Astrocyte (in vitro differentiated cells and primary cell): ENCODE results near the gene GPR142. TPM values are rescaled to one million over a fixed set of nuclear protein-coding genes. Genes with fewer than 3 reads are reported as not detected.

Experiments used
- DNase-seq: peaks from one replicate; pipeline ENCODE4 v3.0.0-alpha.2; 2010; ENCODE audit warnings: low read depth
- FAIRE-seq: peaks from 2 replicates; lab custom pipeline; 2011; peaks lifted over from hg19 to GRCh38; lab: Jason Lieb, UNC
- H2AFZ ChIP-seq: 2 replicates; pipeline ENCODE4 v1.6.0; 2012; ENCODE audit warnings: low read depth, low read length, inconsistent platforms
- H3K27ac ChIP-seq: 2 replicates; pipeline ENCODE4 v1.5.1; 2011; ENCODE audit warnings: low read depth, low read length, inconsistent platforms
- H3K27me3 ChIP-seq: 2 replicates; pipeline ENCODE4 v1.6.0; 2011; ENCODE audit warnings: low read length, inconsistent platforms; ENCODE audit not compliant: insufficient read depth
- H3K36me3 ChIP-seq: 2 replicates; pipeline ENCODE4 v1.5.1; 2011; ENCODE audit warnings: low read length, inconsistent platforms; ENCODE audit not compliant: insufficient read depth
- H3K4me1 ChIP-seq: 2 replicates; pipeline ENCODE4 v1.5.1; 2011; ENCODE audit warnings: low read length, inconsistent platforms; ENCODE audit not compliant: insufficient read depth
- H3K4me2 ChIP-seq: 2 replicates; pipeline ENCODE4 v1.6.0; 2012; ENCODE audit warnings: low read length, inconsistent platforms
- H3K4me3 ChIP-seq: 2 replicates; pipeline ENCODE4 v1.5.1; 2011; ENCODE audit warnings: low read depth, mild to moderate bottlenecking, low read length, inconsistent platforms; ENCODE audit not compliant: insufficient read depth
- H3K79me2 ChIP-seq: 2 replicates; pipeline ENCODE4 v1.6.0; 2012; ENCODE audit warnings: mild to moderate bottlenecking, low read length, inconsistent platforms; ENCODE audit not compliant: insufficient read depth
- H3K9ac ChIP-seq: 2 replicates; pipeline ENCODE4 v1.6.0; 2012; ENCODE audit warnings: mild to moderate bottlenecking, low read length, inconsistent platforms
- H3K9me3 ChIP-seq: 2 replicates; pipeline ENCODE4 v1.5.1; 2012; ENCODE audit warnings: low read depth, mild to moderate bottlenecking, low read length, inconsistent platforms; ENCODE audit not compliant: insufficient read depth
- H4K20me1 ChIP-seq: 2 replicates; pipeline ENCODE4 v1.6.0; 2012; ENCODE audit warnings: low read length, inconsistent platforms; ENCODE audit not compliant: insufficient read depth
- H3K27ac Mint-ChIP-seq: one replicate; pipeline ENCODE4 v1.8.0; 2021; ENCODE audit warnings: mild to moderate bottlenecking, mixed read lengths; ENCODE audit not compliant: unreplicated experiment
- H3K27me3 Mint-ChIP-seq: one replicate; pipeline ENCODE4 v1.8.0; 2021; ENCODE audit warnings: low read depth, mixed read lengths; ENCODE audit not compliant: unreplicated experiment
- H3K36me3 Mint-ChIP-seq: one replicate; pipeline ENCODE4 v1.8.0; 2021; ENCODE audit warnings: low read depth, mixed read lengths; ENCODE audit not compliant: unreplicated experiment
- H3K4me1 Mint-ChIP-seq: one replicate; pipeline ENCODE4 v1.8.0; 2021; ENCODE audit warnings: low read depth, mixed read lengths; ENCODE audit not compliant: unreplicated experiment
- H3K4me3 Mint-ChIP-seq: one replicate; pipeline ENCODE4 v1.8.0; 2021; ENCODE audit warnings: mild to moderate bottlenecking, moderate library complexity, mixed read lengths; ENCODE audit not compliant: unreplicated experiment
- H3K9me3 Mint-ChIP-seq: one replicate; pipeline ENCODE4 v1.8.0; 2021; ENCODE audit warnings: mild to moderate bottlenecking, mixed read lengths; ENCODE audit not compliant: unreplicated experiment
- CTCF ChIP-seq: IDR thresholded peaks from 2 replicates; pipeline ENCODE4 v1.5.1; 2011; ENCODE audit warnings: low read depth, mild to moderate bottlenecking, inconsistent platforms, low read length, moderate library complexity; ENCODE audit not compliant: insufficient read depth
- EZH2 ChIP-seq: IDR thresholded peaks from 2 replicates; pipeline ENCODE4 v1.6.1; 2012; ENCODE audit warnings: mild to moderate bottlenecking, low read length, inconsistent platforms; ENCODE audit not compliant: insufficient read depth
- total RNA-seq: library from RNA; stranded (reverse); gene quantifications from 2 replicates; pipeline ENCODE4 v1.2.1, GENCODE V29; 2021

Gene GPR142
- total RNA-seq, 1 donor from 2014 or later = not detected

GRCh38 chr17:74358697-74359096 lies 8.6 kb upstream of the GPR142 start:
- Histone ChIP-seq H3K9me3 (no peaks in the 10 kb centered on the region), H3K36me3 (no peaks in the 10 kb centered on the region), H3K27me3 (peaks cover 30% of the 10 kb centered on the region), H3K4me1 (no peaks in the 10 kb centered on the region), H2AFZ (no peak overlapping the region), H3K79me2 (no peaks in the 10 kb centered on the region), H3K9ac (no peak overlapping the region), H3K4me2 (no peak overlapping the region), H3K4me3 (no peak overlapping the region), H4K20me1 (no peaks in the 10 kb centered on the region), H3K27ac (no peak overlapping the region)
- TF ChIP-seq EZH2 = no peak
- TF ChIP-seq CTCF = no peak
- Mint-ChIP-seq H3K36me3 (peaks cover 1% of the 10 kb centered on the region), H3K27ac (no peak overlapping the region), H3K4me1 (no peaks in the 10 kb centered on the region), H3K9me3 (peaks cover 2% of the 10 kb centered on the region), H3K27me3 (peaks cover 69% of the 10 kb centered on the region), H3K4me3 (no peak overlapping the region)
- FAIRE-seq (no peak), DNase-seq (no peak)

GRCh38 chr17:74359916-74360315 lies 7.4 kb upstream of the GPR142 start:
- DNase-seq = no peak
- Histone ChIP-seq H3K4me3 (no peak overlapping the region), H3K4me1 (no peaks in the 10 kb centered on the region), H3K79me2 (no peaks in the 10 kb centered on the region), H3K9ac (no peak overlapping the region), H3K9me3 (no peaks in the 10 kb centered on the region), H3K36me3 (no peaks in the 10 kb centered on the region), H4K20me1 (no peaks in the 10 kb centered on the region), H3K27ac (no peak overlapping the region), H3K4me2 (no peak overlapping the region), H2AFZ (no peak overlapping the region), H3K27me3 (peaks cover 21% of the 10 kb centered on the region)
- Mint-ChIP-seq H3K27ac (no peak overlapping the region), H3K4me1 (no peaks in the 10 kb centered on the region), H3K27me3 (peaks cover 61% of the 10 kb centered on the region), H3K9me3 (peaks cover 2% of the 10 kb centered on the region), H3K36me3 (peaks cover 1% of the 10 kb centered on the region), H3K4me3 (no peak overlapping the region)
- FAIRE-seq = no peak
- TF ChIP-seq EZH2 (no peak), CTCF (no peak)

- no peak overlapping the region for H3K27ac ChIP-seq
- H3K27me3 Mint-ChIP-seq = peaks cover 60% of the 10 kb centered on the region
- H3K36me3 Mint-ChIP-seq = peaks cover 1% of the 10 kb centered on the region
- no peak overlapping the region for H3K9ac ChIP-seq
- no peaks in the 10 kb centered on the region for H3K4me1 Mint-ChIP-seq
- no peaks in the 10 kb centered on the region for H3K9me3 ChIP-seq
- TF ChIP-seq EZH2 (no peak), CTCF (no peak)
- no peak for FAIRE-seq
- no peak overlapping the region for H3K27ac Mint-ChIP-seq
- no peak overlapping the region for H3K4me3 ChIP-seq
- no peaks in the 10 kb centered on the region for H4K20me1 ChIP-seq
- no peak overlapping the region for H3K4me2 ChIP-seq
- no peak for DNase-seq
- peaks cover 21% of the 10 kb centered on the region for H3K27me3 ChIP-seq
- no peaks in the 10 kb centered on the region for H3K4me1 ChIP-seq
- H3K4me3 Mint-ChIP-seq = no peak overlapping the region
- no peaks in the 10 kb centered on the region for H3K79me2 ChIP-seq
- H3K36me3 ChIP-seq = no peaks in the 10 kb centered on the region
- no peak overlapping the region for H2AFZ ChIP-seq
- H3K9me3 Mint-ChIP-seq = peaks cover 2% of the 10 kb centered on the region
Observed at GRCh38 chr17:74360899-74361229, 6.4 kb upstream of the GPR142 start.
